HCT116 (cell line): ENCODE results near the gene ISOC2. TPM values are rescaled to one million over a fixed set of nuclear protein-coding genes. Genes with fewer than 3 reads are reported as not detected.
A peak's percentile ranks its signal among the peaks of the same experiment; 100 is the strongest.

Experiments
- ATAC-seq: fragments of 200-7000 bp; cut with Tn5 transposase; 2 replicates; pipeline ENCODE4 v1.9.1; 2020; ENCODE audit warnings: mild to moderate bottlenecking, moderate library complexity
- BruUV-seq: library from RNA; stranded (reverse); fragments of 400-500 nt; replicated peaks from 2 replicates; lab custom pipeline; 2021; lab: Mats Ljungman, UMichigan
- CTCF ChIA-PET: fragments of 300-600 bp; sonication (Branson Sonifier 250); formaldehyde crosslinking; loops from one replicate; lab custom pipeline; 2021; ENCODE audit warnings: antibody characterized with exemption; lab: Charles Lee
- POLR2A ChIA-PET: fragments of 300-600, 350-600 bp; sonication (Branson Sonifier 250); formaldehyde crosslinking; loops from one replicate; lab custom pipeline; 2021; ENCODE audit warnings: antibody characterized with exemption; lab: Charles Lee
- RAD21 ChIA-PET, 2 experiments: fragments of 300-600 bp; sonication (Branson Sonifier 250); formaldehyde crosslinking; loops; one replicate each; lab custom pipeline; 2023; ENCODE audit warnings: low total read pairs in 2 of 2; ENCODE audit not compliant: uncharacterized antibody in 2 of 2, unreplicated experiment in 2 of 2, low non-redundant PET in 1 of 2; lab: Charles Lee
- DNase-seq: peaks from one replicate; pipeline ENCODE4 v3.0.0-alpha.2; 2010; ENCODE audit warnings: low read depth, low spot score
- H2AFZ ChIP-seq: fragments of 200-600 bp; shearing (Covaris generic), sonication (generic); 2 replicates; pipeline ENCODE4 v1.6.1; 2017; ENCODE audit warnings: low read depth, mixed run types, mixed read lengths, antibody characterized with exemption, low read length; ENCODE audit not compliant: poor library complexity, severe bottlenecking
- H3K27ac ChIP-seq: 2 replicates; pipeline ENCODE4 v1.5.1; 2012; ENCODE audit warnings: low read depth, low read length
- H3K27me3 ChIP-seq: fragments of 200-600 bp; sonication (generic); 2 replicates; pipeline ENCODE4 v1.6.1; 2016; ENCODE audit warnings: mixed run types, low read length, mixed read lengths; ENCODE audit not compliant: insufficient read depth
- H3K36me3 ChIP-seq, 2 experiments: fragments of 200-500 bp in 1 of 2; fragments of 200-600 bp in 1 of 2; sonication (Bioruptor generic) in 1 of 2; sonication (generic) in 1 of 2; 2 replicates each; pipeline versions ENCODE4 v1.5.1 to v1.6.1; 2014 to 2016; ENCODE audit warnings: low read length in 2 of 2, inconsistent platforms in 1 of 2, mixed read lengths in 1 of 2, mixed run types in 1 of 2; ENCODE audit not compliant: insufficient read depth in 2 of 2, control insufficient read depth in 1 of 2
- H3K4me1 ChIP-seq, 2 experiments: fragments of 200-600 bp in 1 of 2; sonication (generic) in 1 of 2; 2 replicates each; pipeline versions ENCODE4 v1.5.1 to v1.6.1; 2012 to 2017; ENCODE audit warnings: low read length in 2 of 2, inconsistent platforms in 1 of 2, mild to moderate bottlenecking in 1 of 2, mixed read lengths in 1 of 2, mixed run types in 1 of 2, moderate library complexity in 1 of 2; ENCODE audit not compliant: insufficient read depth in 2 of 2, control insufficient read depth in 1 of 2
- H3K4me2 ChIP-seq: fragments of 200-600 bp; sonication (generic); 2 replicates; pipeline ENCODE4 v1.6.1; 2017; ENCODE audit warnings: mixed run types, low read length, mixed read lengths
- H3K4me3 ChIP-seq, 2 experiments: fragments of 200-600 bp in 1 of 2; sonication (generic) in 1 of 2; replicated peaks in 1 of 2; 2 replicates each; pipeline ENCODE4 v1.5.1; 2011 to 2016; ENCODE audit warnings: low read length in 2 of 2, control low read depth in 1 of 2, low read depth in 1 of 2, mild to moderate bottlenecking in 1 of 2, mixed read lengths in 1 of 2, mixed run types in 1 of 2
- H3K79me2 ChIP-seq: fragments of 200-600 bp; sonication (generic); 2 replicates; pipeline ENCODE4 v1.6.1; 2017; ENCODE audit warnings: mild to moderate bottlenecking, mixed run types, low read length, moderate library complexity, mixed read lengths; ENCODE audit not compliant: insufficient read depth
- H3K9ac ChIP-seq: fragments of 200-600 bp; sonication (generic); 2 replicates; pipeline ENCODE4 v1.6.1; 2016; ENCODE audit warnings: low read length, mixed read lengths
- H3K9me2 ChIP-seq: fragments of 200-600 bp; sonication (generic), shearing (Covaris generic); 2 replicates; pipeline ENCODE4 v1.6.1; 2017; ENCODE audit warnings: mixed run types, mild to moderate bottlenecking, moderate library complexity; ENCODE audit not compliant: insufficient read depth
- H3K9me3 ChIP-seq, 2 experiments: fragments of 200-500 bp in 1 of 2; fragments of 200-600 bp in 1 of 2; sonication (Bioruptor generic) in 1 of 2; sonication (generic) in 1 of 2; 2 replicates each; pipeline ENCODE4 v1.6.1; 2014 to 2017; ENCODE audit warnings: low read length in 2 of 2, mixed read lengths in 2 of 2, inconsistent platforms in 1 of 2, low read depth in 1 of 2, mild to moderate bottlenecking in 1 of 2, mixed run types in 1 of 2, moderate library complexity in 1 of 2; ENCODE audit not compliant: control insufficient read depth in 1 of 2, insufficient read depth in 1 of 2
- H4K20me1 ChIP-seq: fragments of 200-600 bp; sonication (generic), shearing (Covaris generic); 2 replicates; pipeline ENCODE4 v1.6.1; 2017; ENCODE audit warnings: mixed run types, mild to moderate bottlenecking, moderate library complexity; ENCODE audit not compliant: insufficient read depth
- EGR1 ChIP-seq: IDR thresholded peaks from 2 replicates; pipeline ENCODE4 v1.6.1; 2012; ENCODE audit warnings: low read depth
- ELF1 ChIP-seq: IDR thresholded peaks from 2 replicates; pipeline ENCODE4 v1.6.1; 2012; ENCODE audit warnings: low read depth, borderline replicate concordance
- EZH2 ChIP-seq: fragments of 200-600 bp; sonication (generic); IDR thresholded peaks from 2 replicates; pipeline ENCODE4 v1.6.1; 2017; ENCODE audit warnings: antibody characterized with exemption, mixed run types
- EZH2phosphoT487 ChIP-seq: fragments of 200-600 bp; IDR thresholded peaks from 2 replicates; pipeline ENCODE4 v1.6.1; 2018; ENCODE audit warnings: antibody characterized with exemption, borderline replicate concordance
- FOSL1 ChIP-seq: IDR thresholded peaks from 2 replicates; pipeline ENCODE4 v1.6.1; 2012; ENCODE audit warnings: low read depth
- JUND ChIP-seq: IDR thresholded peaks from 2 replicates; pipeline ENCODE4 v1.6.1; 2012
- POLR2AphosphoS5 ChIP-seq: IDR thresholded peaks from 2 replicates; pipeline ENCODE4 v1.6.1; 2011; ENCODE audit warnings: mild to moderate bottlenecking, low read depth, low read length, moderate library complexity
- RAD21 ChIP-seq: IDR thresholded peaks from 2 replicates; pipeline ENCODE4 v1.6.1; 2012; ENCODE audit warnings: low read depth, mild to moderate bottlenecking
- REST ChIP-seq: IDR thresholded peaks from 2 replicates; pipeline ENCODE4 v1.6.1; 2012; ENCODE audit warnings: low read depth
- SIN3A ChIP-seq: IDR thresholded peaks from 2 replicates; pipeline ENCODE4 v1.6.1; 2012; ENCODE audit warnings: low read depth
- SP1 ChIP-seq: IDR thresholded peaks from 2 replicates; pipeline ENCODE4 v1.6.1; 2012; ENCODE audit warnings: low read depth
- SRF ChIP-seq: IDR thresholded peaks from 2 replicates; pipeline ENCODE4 v1.6.1; 2012; ENCODE audit warnings: low read depth
- TCF7L2 ChIP-seq: IDR thresholded peaks from 2 replicates; pipeline ENCODE4 v1.7.0; 2011; ENCODE audit warnings: borderline replicate concordance, inconsistent platforms; ENCODE audit not compliant: insufficient read depth, insufficient read length; ENCODE audit errors: extremely low read depth
- YY1 ChIP-seq: IDR thresholded peaks from 2 replicates; pipeline ENCODE4 v1.6.1; 2011; ENCODE audit warnings: low read length, low read depth, moderate library complexity, mild to moderate bottlenecking; ENCODE audit not compliant: insufficient replicate concordance; ENCODE audit errors: extremely low read depth
- ZBTB33 ChIP-seq: IDR thresholded peaks from 2 replicates; pipeline ENCODE4 v1.6.1; 2011; ENCODE audit warnings: mild to moderate bottlenecking, low read length, moderate library complexity; ENCODE audit not compliant: insufficient replicate concordance; ENCODE audit errors: extremely low read depth
- ZNF274 ChIP-seq: fragments of 200-500 bp; sonication (Bioruptor generic); IDR thresholded peaks from 2 replicates; pipeline ENCODE4 v1.6.1; 2014; ENCODE audit warnings: mild to moderate bottlenecking, low read depth, low read length, inconsistent platforms
- intact Hi-C: fragments of 100-400 bp; cut with micrococcal nuclease; formaldehyde crosslinking; loops from 2 replicates; pipeline ENCODE4 v1.10.0; 2022
- total RNA-seq: library from RNA; stranded (reverse); gene quantifications from one replicate; pipeline ENCODE4 v1.2.1, GENCODE V29; 2021; ENCODE audit not compliant: unreplicated experiment
- TF ChIP-seq, protein P1 (sequence below): IDR thresholded peaks from 2 replicates; pipeline ENCODE4 v1.6.1; 2012
- TF ChIP-seq, protein P2 (sequence below), 3 experiments: fragments of 200-600 bp in 1 of 3; sonication (generic) in 1 of 3; IDR thresholded peaks in 2 of 3; conservative IDR thresholded peaks in 1 of 3; 2 replicates each; pipeline ENCODE4 v1.5.1; 2012 to 2017; ENCODE audit warnings: low read depth in 2 of 3, low read length in 2 of 3, antibody characterized with exemption in 1 of 3, borderline replicate concordance in 1 of 3, control low read depth in 1 of 3, mild to moderate bottlenecking in 1 of 3, mixed read lengths in 1 of 3, mixed run types in 1 of 3, moderate library complexity in 1 of 3; ENCODE audit not compliant: insufficient read depth in 1 of 3

The ISOC2 gene
- total RNA-seq, 1 experiment from 2014 or later, result 56.8 TPM

DNA sequence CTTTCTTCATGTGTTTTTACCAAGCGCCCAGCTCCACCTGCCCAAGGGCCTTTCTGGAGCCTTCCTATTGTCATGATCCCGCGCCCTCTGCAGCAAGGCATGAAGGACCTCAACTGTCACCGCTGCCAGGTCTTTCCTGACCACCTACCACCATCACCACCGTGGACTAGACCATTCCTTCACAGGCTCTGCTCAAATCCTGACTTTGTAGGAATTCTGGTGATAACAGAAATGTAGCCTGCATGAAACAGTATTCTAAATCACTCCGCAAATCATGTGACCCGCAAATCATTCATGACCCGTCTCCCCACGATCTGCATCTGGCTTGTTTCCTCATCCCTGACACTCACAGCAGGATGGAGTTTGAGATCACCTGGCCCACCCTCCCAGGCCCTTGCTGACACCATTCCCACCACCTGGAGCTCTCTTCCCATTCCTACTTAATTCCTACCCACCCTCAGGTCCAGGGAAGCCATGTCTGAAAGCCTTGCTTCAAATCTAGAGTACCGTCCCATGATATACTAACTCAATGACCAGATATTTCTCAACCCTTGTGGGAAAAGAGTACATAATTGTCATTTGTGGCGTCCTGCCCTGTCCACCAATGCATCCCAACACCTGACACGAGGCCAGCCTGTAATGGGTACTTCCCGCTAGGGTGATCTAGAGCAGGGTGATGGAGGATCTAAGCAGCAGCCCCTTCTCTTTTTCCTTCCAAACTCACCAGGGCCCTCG, 55.2 kb downstream of the ISOC2 start:
- H4K20me1 ChIP-seq, result peaks cover 17% of the 10 kb centered on the region; the same call in 1 of the 2 replicates
- peaks cover 37 to 48% of the 10 kb centered on the region in 2 experiments for H3K36me3 ChIP-seq
- H3K4me1 ChIP-seq, result peaks cover 12 to 27% of the 10 kb centered on the region in 2 experiments
- RAD21 ChIA-PET, result no interaction called here
- POLR2A ChIA-PET, result interaction anchor here (1.1 to 1.9 kb wide), 5 partner anchors 9 to 198 kb away, joined by 3 to 13 read pairs (median 5); partner anchors contain the start of genes HSPBP1, KMT5C and TMEM238
- BruUV-seq, result TSS peak; percentile 66
- peak overlapping the region; percentile 81 to 93 for H3K4me3 ChIP-seq
- ATAC-seq (no peak), DNase-seq (no peak)
- H3K4me2 ChIP-seq, result peak overlapping the region; percentile 83
- peak overlapping the region; percentile 95 for H3K27ac ChIP-seq
- H3K79me2 ChIP-seq, result peaks cover 54% of the 10 kb centered on the region
- CTCF ChIA-PET, result no interaction called here
- H3K9ac ChIP-seq, result peak overlapping the region; percentile 99
- no peaks in the 10 kb centered on the region for H3K9me3 ChIP-seq
- H2AFZ ChIP-seq, result no peak overlapping the region
- no peaks in the 10 kb centered on the region for H3K9me2 ChIP-seq
- no peaks in the 10 kb centered on the region for H3K27me3 ChIP-seq
- no peak for TF ChIP-seq TCF7L2
- TF ChIP-seq EZH2phosphoT487, result no peak
- TF ChIP-seq FOSL1, result no peak
- no peak for TF ChIP-seq ZNF274
- TF ChIP-seq JUND, result no peak
- no peak for TF ChIP-seq SRF
- no peak for TF ChIP-seq REST
- TF ChIP-seq SIN3A, result no peak
- TF ChIP-seq YY1, result no peak
- no peak for TF ChIP-seq SP1
- no peak for TF ChIP-seq ELF1
- no peak for TF ChIP-seq RAD21
- no peak for TF ChIP-seq ZBTB33
- no peak for TF ChIP-seq EGR1
- TF ChIP-seq, protein P1, sequence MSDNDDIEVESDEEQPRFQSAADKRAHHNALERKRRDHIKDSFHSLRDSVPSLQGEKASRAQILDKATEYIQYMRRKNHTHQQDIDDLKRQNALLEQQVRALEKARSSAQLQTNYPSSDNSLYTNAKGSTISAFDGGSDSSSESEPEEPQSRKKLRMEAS, result no peak
- TF ChIP-seq, protein P2, sequence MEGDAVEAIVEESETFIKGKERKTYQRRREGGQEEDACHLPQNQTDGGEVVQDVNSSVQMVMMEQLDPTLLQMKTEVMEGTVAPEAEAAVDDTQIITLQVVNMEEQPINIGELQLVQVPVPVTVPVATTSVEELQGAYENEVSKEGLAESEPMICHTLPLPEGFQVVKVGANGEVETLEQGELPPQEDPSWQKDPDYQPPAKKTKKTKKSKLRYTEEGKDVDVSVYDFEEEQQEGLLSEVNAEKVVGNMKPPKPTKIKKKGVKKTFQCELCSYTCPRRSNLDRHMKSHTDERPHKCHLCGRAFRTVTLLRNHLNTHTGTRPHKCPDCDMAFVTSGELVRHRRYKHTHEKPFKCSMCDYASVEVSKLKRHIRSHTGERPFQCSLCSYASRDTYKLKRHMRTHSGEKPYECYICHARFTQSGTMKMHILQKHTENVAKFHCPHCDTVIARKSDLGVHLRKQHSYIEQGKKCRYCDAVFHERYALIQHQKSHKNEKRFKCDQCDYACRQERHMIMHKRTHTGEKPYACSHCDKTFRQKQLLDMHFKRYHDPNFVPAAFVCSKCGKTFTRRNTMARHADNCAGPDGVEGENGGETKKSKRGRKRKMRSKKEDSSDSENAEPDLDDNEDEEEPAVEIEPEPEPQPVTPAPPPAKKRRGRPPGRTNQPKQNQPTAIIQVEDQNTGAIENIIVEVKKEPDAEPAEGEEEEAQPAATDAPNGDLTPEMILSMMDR (IDR thresholded peaks at IDR 0.05 in 2 of 3, conservative IDR thresholded peaks at IDR 0.05 in 1 of 3; ENCODE audit: borderline replicate concordance in 1 of 3, insufficient read depth in 1 of 3, low read depth in 2 of 3, low read length in 2 of 3), result no peak
- TF ChIP-seq EZH2, result no peak
- no peak for TF ChIP-seq POLR2AphosphoS5
- intact Hi-C loops, result no loop called here
